ENCODE data around the gene ZNF627. TPM values are rescaled to one million over a fixed set of nuclear protein-coding genes. Genes with fewer than 3 reads are reported as not detected.

The ZNF627 gene
- 7.4 and 8.3 TPM in 2 replicates for total RNA-seq

DNA sequence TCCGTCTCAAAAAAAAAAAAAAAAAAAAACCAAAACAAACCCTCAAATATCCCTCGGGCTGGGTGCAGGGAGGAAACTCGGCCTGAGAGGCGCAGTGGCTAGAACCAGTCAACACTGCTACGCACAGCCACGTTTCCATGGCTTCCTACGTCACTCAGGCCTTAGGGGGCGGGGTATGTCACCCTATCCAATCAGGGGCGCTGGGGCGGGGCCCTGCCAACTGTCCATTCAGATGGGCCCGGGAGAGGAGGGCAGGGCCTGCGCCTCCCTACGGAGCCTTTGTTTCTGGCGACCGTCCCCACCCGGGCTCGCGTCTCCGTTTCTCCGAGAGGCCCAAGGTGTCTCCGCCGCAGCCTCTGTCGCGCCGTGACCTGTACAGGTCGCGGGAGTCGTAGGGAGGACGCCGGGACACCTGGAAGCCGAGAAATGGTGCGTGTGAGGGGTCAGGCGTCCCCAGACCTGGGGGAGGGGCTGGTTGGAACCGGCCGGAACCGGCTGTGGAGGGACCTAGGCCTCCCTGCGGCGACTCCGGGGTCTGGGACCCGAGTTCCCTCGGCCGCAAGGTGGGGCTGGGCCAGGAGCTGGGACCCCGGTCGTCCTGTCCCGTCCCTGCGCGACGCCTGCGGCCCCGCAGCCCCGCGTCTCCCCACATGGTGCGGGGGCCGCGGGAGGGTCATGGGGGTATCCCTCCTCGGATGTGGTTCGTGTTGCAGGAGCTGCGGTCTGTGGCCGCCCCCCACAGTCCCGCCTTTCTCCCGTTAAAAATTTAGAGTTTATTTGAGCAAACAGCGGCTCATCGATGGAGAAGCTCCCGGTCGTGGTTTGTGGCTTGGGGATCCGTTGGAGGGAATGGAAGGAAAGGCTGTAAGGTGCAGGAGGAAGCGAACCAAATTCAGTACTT is at the start of gene ZNF627:
Gene ZNF627, plus strand, starts transcription at position 282 of the 901 bp plus-strand sequence. Its CDS starts 145 bp downstream, at position 427.

DNA sequence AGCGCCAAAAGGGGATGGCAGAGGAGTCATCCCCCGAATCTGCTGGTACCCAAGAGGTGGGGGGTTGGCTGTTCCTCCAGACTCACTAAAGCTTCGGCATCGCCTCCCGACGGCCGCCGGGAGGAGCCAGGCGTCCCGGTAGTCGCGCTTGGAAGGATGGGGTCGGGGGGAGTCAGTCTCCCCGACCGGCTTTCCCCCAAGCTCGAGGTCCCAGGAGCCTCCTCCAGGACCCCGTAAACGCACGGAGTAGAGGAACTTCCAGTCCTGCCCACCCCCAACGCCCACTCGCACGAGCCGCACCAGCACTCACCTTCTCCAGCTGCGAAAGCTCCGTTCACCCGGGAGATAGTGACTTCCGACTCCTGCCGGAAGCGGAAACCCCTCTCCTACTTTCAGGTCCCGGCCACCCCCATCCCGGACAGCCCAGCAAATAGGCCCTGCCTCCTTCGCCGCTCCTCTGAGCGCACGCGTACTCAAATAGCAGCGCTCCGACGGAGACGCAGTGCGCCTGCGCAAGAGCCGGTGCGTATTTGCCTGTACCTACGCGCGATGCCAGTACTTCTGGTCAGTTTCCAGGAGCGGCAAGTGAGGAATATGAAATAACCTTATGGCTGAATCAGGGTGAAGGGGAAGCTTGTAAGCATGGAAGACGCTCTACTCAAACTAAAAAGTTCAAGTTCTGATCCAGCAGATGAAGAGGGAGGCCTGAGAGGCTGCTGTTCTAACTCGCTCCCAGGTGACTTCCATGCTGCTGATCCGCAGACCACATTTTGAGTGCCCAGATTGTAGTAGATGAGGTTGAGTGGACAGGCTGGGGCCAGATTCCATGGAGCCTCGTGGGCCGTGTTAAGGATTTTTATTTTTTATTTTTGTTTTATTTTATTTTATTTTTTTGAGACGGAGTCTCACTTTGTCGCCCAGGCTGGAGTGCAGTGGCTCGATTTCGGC is 38.1 kb upstream of the ZNF627 start, which contains the start of gene ELOF1:
Gene ELOF1, minus strand, starts transcription at position 350 of the 948 bp plus-strand sequence. CDS start 4,883 bp downstream, outside the sequence.

DNA sequence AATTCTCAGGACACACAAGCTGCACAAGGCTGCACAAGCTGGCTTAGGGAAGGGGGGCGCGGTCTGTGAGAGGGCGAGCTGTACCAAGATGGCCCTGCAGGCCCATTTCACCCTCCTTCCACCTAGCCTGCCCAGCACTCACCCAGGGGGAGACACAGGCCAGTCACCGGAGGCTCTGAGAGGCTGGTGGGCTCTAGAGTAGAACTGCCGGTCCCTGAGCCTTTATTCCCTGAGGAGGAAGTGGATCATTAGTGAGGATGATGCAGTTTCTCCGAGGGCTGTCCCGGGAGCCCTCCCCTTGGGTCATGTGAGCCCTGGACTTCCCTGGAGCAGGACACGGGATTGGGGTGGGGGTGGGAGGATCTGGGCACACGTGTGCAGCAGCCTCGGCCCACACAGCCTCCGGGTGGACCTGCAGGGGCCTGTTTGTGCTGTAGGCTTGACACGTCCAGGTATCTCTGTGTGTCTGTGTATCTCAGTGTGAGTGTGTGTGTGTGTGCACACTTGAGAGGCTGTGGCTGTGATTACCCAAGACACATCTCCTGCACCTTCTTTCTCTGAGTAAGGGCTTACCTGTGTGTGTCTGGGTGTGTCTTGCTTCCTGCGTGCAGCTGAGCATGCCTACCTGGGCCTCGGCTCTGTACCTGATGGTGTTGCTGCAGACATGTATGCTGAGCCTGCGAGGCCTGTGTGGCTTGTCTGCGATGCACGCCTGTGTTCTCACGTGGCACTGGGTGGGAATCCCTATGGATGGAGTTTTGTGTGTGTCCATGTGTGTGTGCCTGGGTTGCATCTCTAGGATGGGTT is 19.6 kb upstream of the ZNF627 start, which contains the start of gene ACP5:
Gene ACP5, minus strand, starts transcription at position 195 of the 807 bp plus-strand sequence. CDS start 328 bp downstream, outside the sequence.

Other genes starting within 250 kb of the ZNF627 start
- 11.5 and 15.8 TPM in 2 replicates for gene PLPPR2, start 242.1 kb upstream of the ZNF627 start, total RNA-seq
- gene SWSAP1, start 222.8 kb upstream of the ZNF627 start, total RNA-seq, result 2.7 and 3.9 TPM in 2 replicates
- gene EPOR, start 213.2 kb upstream of the ZNF627 start, total RNA-seq, result 3.4 and 5.0 TPM in 2 replicates
- gene RGL3, start 178.2 kb upstream of the ZNF627 start, total RNA-seq, result not detected in 2 replicates
- not detected in 2 replicates for gene ODAD3, start 162.4 kb upstream of the ZNF627 start, total RNA-seq
- 157 and 216 TPM in 2 replicates for gene PRKCSH, start 161.8 kb upstream of the ZNF627 start, total RNA-seq
- 0.70 TPM in 1 of 2 replicates, not detected in the other for gene ELAVL3, start 116.4 kb upstream of the ZNF627 start, total RNA-seq
- gene ZNF653, start 91.6 kb upstream of the ZNF627 start, total RNA-seq, result 6.7 and 8.4 TPM in 2 replicates
- 54.9 and 71.0 TPM in 2 replicates for gene ECSIT, start 68.3 kb upstream of the ZNF627 start, total RNA-seq
- not detected in 2 replicates for gene CNN1, start 58.6 kb upstream of the ZNF627 start, total RNA-seq
- gene ELOF1, start 38.3 kb upstream of the ZNF627 start, total RNA-seq, result 45.7 and 54.3 TPM in 2 replicates
- 20.6 and 32.1 TPM in 2 replicates for gene ACP5, start 19.8 kb upstream of the ZNF627 start, total RNA-seq
- 3.0 and 5.2 TPM in 2 replicates for gene ZNF823, start 141.5 kb downstream of the ZNF627 start, total RNA-seq
- 1.3 and 1.9 TPM in 2 replicates for gene ZNF441, start 169.5 kb downstream of the ZNF627 start, total RNA-seq
- 0.11 and 0.23 TPM in 2 replicates for gene ZNF491, start 201.0 kb downstream of the ZNF627 start, total RNA-seq
- 5.9 and 7.6 TPM in 2 replicates for gene ZNF440, start 216.8 kb downstream of the ZNF627 start, total RNA-seq